Upper lobe of left lung (tissue), 6 donors: ENCODE results near the gene CRTC3. TPM values are rescaled to one million over a fixed set of nuclear protein-coding genes. Genes with fewer than 3 reads are reported as not detected.

Experiments
- ATAC-seq, 2 donors: fragments of 200-7000 bp; cut with Tn5 transposase; one replicate each; pipeline ENCODE4 v1.9.1; 2022; ENCODE audit warnings: mild to moderate bottlenecking in 2 of 2, moderate library complexity in 2 of 2; ENCODE audit not compliant: low FRiP score in 2 of 2
- DNase-seq, 2 donors: peaks; one replicate each; pipeline ENCODE4 v3.0.0-alpha.2; 2019 to 2020
- H3K27ac ChIP-seq, 4 donors: fragments of 200-600 bp; sonication (generic); one replicate each; pipeline ENCODE4 v1.5.1; 2016 to 2019
- H3K27me3 ChIP-seq, 4 donors: fragments of 200-600 bp; sonication (generic); one replicate each; pipeline ENCODE4 v1.5.1; 2017 to 2019
- H3K36me3 ChIP-seq, 4 donors: fragments of 200-600 bp; sonication (generic); one replicate each; pipeline ENCODE4 v1.5.1; 2016 to 2019
- H3K4me1 ChIP-seq, 4 donors: fragments of 200-600 bp; sonication (generic); one replicate each; pipeline ENCODE4 v1.5.1; 2018 to 2019
- H3K4me3 ChIP-seq, 4 donors: fragments of 200-600 bp; sonication (generic); one replicate each; pipeline ENCODE4 v1.5.1; 2017 to 2019; ENCODE audit warnings: mild to moderate bottlenecking in 2 of 4, moderate library complexity in 1 of 4
- H3K9me3 ChIP-seq, 4 donors: fragments of 200-600 bp; sonication (generic); one replicate each; pipeline ENCODE4 v1.5.1; 2018 to 2019
- CTCF ChIP-seq, 6 experiments: fragments of 450-650 bp in 4 of 6; fragments of 200-600 bp in 2 of 6; sonication (generic) in 2 of 6; IDR thresholded peaks; one replicate each; pipeline ENCODE4 v1.5.1; 2016 to 2019; ENCODE audit warnings: antibody characterized with exemption in 6 of 6
- EP300 ChIP-seq, 4 donors: sonication (generic); formaldehyde crosslinking; IDR thresholded peaks; one replicate each; pipeline ENCODE4 v1.5.1; 2017; ENCODE audit warnings: antibody characterized with exemption in 4 of 4, control low read depth in 2 of 4
- POLR2A ChIP-seq, 4 donors: fragments of 450-650 bp; IDR thresholded peaks; one replicate each; pipeline ENCODE4 v1.5.1; 2016 to 2017; ENCODE audit warnings: antibody characterized with exemption in 4 of 4, mild to moderate bottlenecking in 2 of 4
- POLR2AphosphoS5 ChIP-seq, 2 donors: sonication (generic); formaldehyde crosslinking; IDR thresholded peaks; one replicate each; pipeline ENCODE4 v1.5.1; 2017; ENCODE audit warnings: antibody characterized with exemption in 2 of 2
- WGBS, 2 donors: methylation state at CpG; one replicate each; pipeline ENCODE4 v1.1.5; 2017 to 2018; 5-methylcytosine and 5-hydroxymethylcytosine counted together
- total RNA-seq, 6 donors: library from RNA; depleted of rRNA in 4 of 6; stranded (reverse); fragments of >200 nt in 4 of 6; gene quantifications; one replicate each; pipeline versions ENCODE4 v1.1.0 to v1.2.1, GENCODE V29; 2016 to 2021
- donor health status: DM: no; HTN: no; CAD: no; lungs with moderate emphysema.
- donor health status: DM: no; HTN: yes; CAD: no; lungs with severe emphysema.

Gene CRTC3
- total RNA-seq, 6 donors from 2014 or later, result 30.9 to 42.7 (median 35.1) TPM

- no peak for ATAC-seq
- 91 to 93% methylated on average over 7 to 8 of the region's 8 CpGs for WGBS, 2 donors
- DNase-seq, result peak in 1 of 2 donors; percentile 40
- Histone ChIP-seq H3K27me3 (no peaks in the 10 kb centered on the region), H3K4me3 (no peak overlapping the region), H3K36me3 (peaks cover 11 to 48% (median 33%) of the 10 kb centered on the region in 4 donors), H3K9me3 (no peaks in the 10 kb centered on the region), H3K4me1 (peaks cover 18 to 23% (median 21%) of the 10 kb centered on the region in 4 donors), H3K27ac (no peak overlapping the region)
- TF ChIP-seq POLR2AphosphoS5 (IDR thresholded peaks at IDR 0.05), result no peak
- no peak for TF ChIP-seq EP300 (IDR thresholded peaks at IDR 0.05)
- TF ChIP-seq POLR2A (IDR thresholded peaks at IDR 0.05), result no peak
- TF ChIP-seq CTCF (IDR thresholded peaks at IDR 0.05), result no peak
Observed at GRCh38 chr15:90644526-90644925, 114.8 kb downstream of the CRTC3 start.

GRCh38 chr15:90644952-90645725 is 115.4 kb downstream of the CRTC3 start:
- 88 to 91% methylated on average over 9 of the region's 9 CpGs for WGBS, 2 donors
- H3K4me3 ChIP-seq, result no peak overlapping the region
- TF ChIP-seq POLR2A (IDR thresholded peaks at IDR 0.05) (no peak), POLR2AphosphoS5 (IDR thresholded peaks at IDR 0.05) (no peak), EP300 (IDR thresholded peaks at IDR 0.05) (no peak), CTCF (IDR thresholded peaks at IDR 0.05) (no peak)
- H3K36me3 ChIP-seq, result peaks cover 11 to 42% (median 33%) of the 10 kb centered on the region in 4 donors
- H3K27me3 ChIP-seq, result no peaks in the 10 kb centered on the region
- peaks cover 22 to 28% (median 25%) of the 10 kb centered on the region in 4 donors for H3K4me1 ChIP-seq
- DNase-seq (peak in 1 of 2 donors; percentile 42), ATAC-seq (no peak)
- H3K9me3 ChIP-seq, result no peaks in the 10 kb centered on the region
- H3K27ac ChIP-seq, result no peak overlapping the region

- Histone ChIP-seq H3K9me3 (no peaks in the 10 kb centered on the region), H3K4me3 (no peak overlapping the region), H3K27ac (no peak overlapping the region), H3K27me3 (no peaks in the 10 kb centered on the region), H3K36me3 (peaks cover 8 to 33% (median 27%) of the 10 kb centered on the region in 4 donors), H3K4me1 (peaks cover 24 to 29% (median 26%) of the 10 kb centered on the region in 4 donors)
- DNase-seq (peak in 1 of 2 donors; percentile 74), ATAC-seq (no peak)
- no peak for TF ChIP-seq EP300 (IDR thresholded peaks at IDR 0.05)
- TF ChIP-seq POLR2AphosphoS5 (IDR thresholded peaks at IDR 0.05), result no peak
- TF ChIP-seq POLR2A (IDR thresholded peaks at IDR 0.05), result no peak
- TF ChIP-seq CTCF (IDR thresholded peaks at IDR 0.05), result no peak
- 82 to 84% methylated on average over 23 of the region's 23 CpGs for WGBS, 2 donors
Observed at GRCh38 chr15:90645873-90646575, 116.3 kb downstream of the CRTC3 start.

- H3K4me3 ChIP-seq, result no peak overlapping the region
- H3K36me3 ChIP-seq, result peaks cover 6 to 26% (median 19%) of the 10 kb centered on the region in 4 donors
- 69% methylated on average over 6 of the region's 6 CpGs for WGBS, 2 donors
- ATAC-seq (no peak), DNase-seq (no peak)
- peaks cover 24 to 29% (median 26%) of the 10 kb centered on the region in 4 donors for H3K4me1 ChIP-seq
- H3K9me3 ChIP-seq, result no peaks in the 10 kb centered on the region
- H3K27me3 ChIP-seq, result no peaks in the 10 kb centered on the region
- H3K27ac ChIP-seq, result no peak overlapping the region
- TF ChIP-seq POLR2A (IDR thresholded peaks at IDR 0.05) (no peak), CTCF (IDR thresholded peaks at IDR 0.05) (no peak), POLR2AphosphoS5 (IDR thresholded peaks at IDR 0.05) (no peak), EP300 (IDR thresholded peaks at IDR 0.05) (no peak)
Observed at GRCh38 chr15:90646662-90647305, 117.1 kb downstream of the CRTC3 start.
